Measurements from ENCODE around the gene RCSD1.

GRCh38 chr1:167708940-167709389, 78.9 kb downstream of the RCSD1 start:
- TF ChIP-seq CTCF (IDR thresholded peaks at IDR 0.05) (no peak), PRRX2 (CRISPR knock-in tag; IDR thresholded peaks at IDR 0.05) (no peak)

All from WTC11 (cell line).